Testis (tissue), 3 donors: ENCODE data around the gene ESR2. TPM values are rescaled to one million over a fixed set of nuclear protein-coding genes. Genes with fewer than 3 reads are reported as not detected.

Experiments
- DNase-seq: peaks from one replicate; pipeline ENCODE4 v3.0.0-alpha.2; 2019
- H3K27ac ChIP-seq, 2 donors: fragments of 200-600 bp; sonication (generic); one replicate each; pipeline ENCODE4 v1.5.1; 2019
- H3K27me3 ChIP-seq: fragments of 200-600 bp; sonication (generic); one replicate; pipeline ENCODE4 v1.5.1; 2019
- H3K36me3 ChIP-seq: fragments of 200-600 bp; sonication (generic); one replicate; pipeline ENCODE4 v1.5.1; 2017; ENCODE audit warnings: low read depth; ENCODE audit errors: missing control alignments
- H3K4me1 ChIP-seq: fragments of 200-600 bp; sonication (generic); one replicate; pipeline ENCODE4 v1.5.1; 2019
- H3K4me3 ChIP-seq, 2 donors: fragments of 200-600 bp; sonication (generic); one replicate each; pipeline ENCODE4 v1.5.1; 2017 to 2019
- H3K9me3 ChIP-seq: fragments of 200-600 bp; sonication (generic); one replicate; pipeline ENCODE4 v1.5.1; 2017
- CTCF ChIP-seq, 3 experiments: fragments of 450-650 bp in 2 of 3; fragments of 200-600 bp in 1 of 3; sonication (generic) in 1 of 3; IDR thresholded peaks; one replicate each; pipeline ENCODE4 v1.5.1; 2016 to 2019; ENCODE audit warnings: antibody characterized with exemption in 3 of 3, mild to moderate bottlenecking in 2 of 3, moderate library complexity in 1 of 3
- POLR2A ChIP-seq: fragments of 450-650 bp; IDR thresholded peaks from one replicate; pipeline ENCODE4 v1.6.1; 2017; ENCODE audit warnings: antibody characterized with exemption, mild to moderate bottlenecking, moderate library complexity
- WGBS, 2 donors: methylation state at CpG; one replicate each; pipeline ENCODE4 v1.1.5; 2018; 5-methylcytosine and 5-hydroxymethylcytosine counted together
- intact Hi-C: fragments of 100-400 bp; cut with DNase I; formaldehyde crosslinking; loops from one replicate; pipeline ENCODE4 v1.15.1; 2023; ENCODE audit warnings: low total_unique reads
- polyA plus RNA-seq: library from polyadenylated mRNA; stranded (reverse); fragments of 350-450 nt; fragmentation: Illumina TruSeq; extraction: RNeasy Lipid Tissue Mini Kit (QIAGEN cat#74804); gene quantifications from one replicate; pipeline ENCODE4 v1.2.3, GENCODE V29; 2014; ENCODE audit warnings: low read depth, low replicate concordance; ENCODE audit not compliant: insufficient read depth
- total RNA-seq, 2 donors: library from RNA; depleted of rRNA; stranded (reverse); fragments of >200 nt; gene quantifications; one replicate each; pipeline ENCODE4 v1.2.3, GENCODE V29; 2016

ESR2 gene
- total and polyA plus RNA-seq, 3 donors from 2014 or later: 17.2 to 33.3 (median 19.8) TPM

GRCh38 chr14:64149921-64150320, 144.2 kb downstream of the ESR2 start:
- 77 to 87% methylated on average over 8 of the region's 8 CpGs for WGBS, 2 donors
- H3K27me3 ChIP-seq: no peaks in the 10 kb centered on the region
- intact Hi-C loops: no loop called here
- TF ChIP-seq POLR2A: no peak
- no peak for TF ChIP-seq CTCF (IDR thresholded peaks at IDR 0.05)
- H3K9me3 ChIP-seq: no peaks in the 10 kb centered on the region
- no peaks in the 10 kb centered on the region for H3K36me3 ChIP-seq
- no peaks in the 10 kb centered on the region for H3K4me1 ChIP-seq
- no peak overlapping the region for H3K27ac ChIP-seq
- no peak overlapping the region for H3K4me3 ChIP-seq
- DNase-seq: no peak

GRCh38 chr14:64147126-64147790, 146.9 kb downstream of the ESR2 start:
- no peak for DNase-seq
- Histone ChIP-seq H3K27me3 (no peaks in the 10 kb centered on the region), H3K36me3 (no peaks in the 10 kb centered on the region), H3K9me3 (no peaks in the 10 kb centered on the region), H3K4me3 (no peak overlapping the region), H3K27ac (peak overlapping the region; percentile 2 to 26), H3K4me1 (no peaks in the 10 kb centered on the region)
- intact Hi-C loops: no loop called here
- WGBS, 2 donors: 59 to 60% methylated on average over 7 of the region's 7 CpGs
- no peak for TF ChIP-seq CTCF (IDR thresholded peaks at IDR 0.05)
- no peak for TF ChIP-seq POLR2A

GRCh38 chr14:64137657-64138290, 156.4 kb downstream of the ESR2 start:
- Histone ChIP-seq H3K27me3 (no peaks in the 10 kb centered on the region), H3K4me3 (no peak overlapping the region), H3K36me3 (no peaks in the 10 kb centered on the region), H3K4me1 (peaks cover 15% of the 10 kb centered on the region), H3K27ac (no peak overlapping the region), H3K9me3 (no peaks in the 10 kb centered on the region)
- WGBS, 2 donors: 72 to 83% methylated on average over 9 of the region's 9 CpGs
- intact Hi-C loops: no loop called here
- peak in 1 of 3 experiments; percentile 12 for TF ChIP-seq CTCF (IDR thresholded peaks at IDR 0.05)
- TF ChIP-seq POLR2A: no peak
- peak; percentile 61 for DNase-seq

GRCh38 chr14:64126548-64126947, 167.6 kb downstream of the ESR2 start:
- Histone ChIP-seq H3K27me3 (no peaks in the 10 kb centered on the region), H3K9me3 (no peaks in the 10 kb centered on the region), H3K27ac (no peak overlapping the region), H3K4me3 (no peak overlapping the region), H3K36me3 (no peaks in the 10 kb centered on the region), H3K4me1 (no peaks in the 10 kb centered on the region)
- no peak for DNase-seq
- TF ChIP-seq CTCF (IDR thresholded peaks at IDR 0.05): no peak
- no peak for TF ChIP-seq POLR2A
- WGBS, 2 donors: 89 to 91% methylated on average over 6 of the region's 6 CpGs
- intact Hi-C loops: no loop called here

- no peaks in the 10 kb centered on the region for H3K9me3 ChIP-seq
- DNase-seq: no peak
- no peaks in the 10 kb centered on the region for H3K27me3 ChIP-seq
- H3K4me3 ChIP-seq: no peak overlapping the region
- TF ChIP-seq POLR2A (no peak), CTCF (IDR thresholded peaks at IDR 0.05) (no peak)
- WGBS, 2 donors: 95 to 96% methylated on average over 2 of the region's 2 CpGs
- no peaks in the 10 kb centered on the region for H3K36me3 ChIP-seq
- no peaks in the 10 kb centered on the region for H3K4me1 ChIP-seq
- no peak overlapping the region for H3K27ac ChIP-seq
- intact Hi-C loops: no loop called here
Observed at GRCh38 chr14:64125270-64125669, 168.9 kb downstream of the ESR2 start.
